HG02610 (cell line): ENCODE results near the gene TPRG1.

Experiments
- ATAC-seq: cut with Tn5 transposase; IDR thresholded peaks from one replicate; pipeline ENCODE4 v1.9.1; 2021; ENCODE audit warnings: mild to moderate bottlenecking, moderate library complexity; ENCODE audit not compliant: unreplicated experiment

Gene TPRG1

DNA sequence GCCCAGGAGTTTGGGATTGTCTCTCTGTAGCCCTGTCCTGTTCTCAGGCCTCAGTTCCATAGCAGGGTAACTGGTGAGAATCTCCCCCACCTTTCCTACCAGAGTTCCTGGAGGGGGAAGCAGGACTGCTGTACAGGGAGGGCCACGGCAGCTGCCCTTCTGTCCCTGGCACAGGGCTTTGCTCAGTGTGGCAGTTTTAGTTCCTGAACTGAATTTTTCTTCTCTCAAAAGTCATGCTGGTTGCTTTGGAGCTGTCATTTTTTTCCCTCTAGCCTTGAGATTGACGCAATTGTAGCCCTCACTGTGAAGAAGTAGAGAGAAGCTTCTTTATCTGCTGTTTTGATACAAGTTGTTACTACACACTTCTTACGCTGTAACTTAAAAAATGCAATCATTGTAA is 55.5 kb downstream of the TPRG1 start:
- no peak for ATAC-seq

- no peak for ATAC-seq
Measured at GRCh38 chr3:189229196-189229828, 57.5 kb downstream of the TPRG1 start.

GRCh38 chr3:189232790-189233189 is 61.0 kb downstream of the TPRG1 start:
- no peak for ATAC-seq

DNA sequence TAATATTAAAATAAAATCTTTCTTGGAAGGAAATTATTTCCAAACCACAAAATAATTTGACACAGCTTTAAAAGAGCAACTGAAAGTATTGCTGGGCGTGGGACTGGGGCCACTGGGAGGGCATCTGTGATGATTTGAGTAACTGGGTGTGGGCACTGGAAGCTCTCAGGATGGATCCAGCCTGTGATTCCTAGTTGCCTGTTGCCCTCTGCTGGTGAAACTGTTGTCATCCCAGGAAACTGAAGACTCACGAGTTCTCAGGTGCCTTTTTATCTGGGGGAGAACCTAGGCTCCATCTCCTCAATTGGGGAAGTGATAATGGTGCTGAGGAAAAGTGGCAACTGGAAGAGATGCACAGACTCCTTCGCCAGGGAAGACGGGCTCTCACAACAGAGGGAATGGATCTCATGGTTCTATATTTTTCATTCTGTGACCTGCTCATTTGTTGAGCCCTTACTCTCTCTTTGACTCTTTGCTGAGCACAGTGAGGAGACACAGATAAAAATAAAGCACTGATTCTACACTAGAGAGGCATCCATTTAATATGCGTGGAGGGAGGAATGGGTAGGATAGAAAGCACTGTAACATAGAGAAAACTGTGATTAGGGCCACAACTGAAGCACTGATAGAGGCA is 61.6 kb downstream of the TPRG1 start:
- ATAC-seq = no peak

- ATAC-seq = no peak
Measured at GRCh38 chr3:189235214-189235613, 63.4 kb downstream of the TPRG1 start.

GRCh38 chr3:189236352-189236751 is 64.6 kb downstream of the TPRG1 start:
- peak; percentile 55 for ATAC-seq

DNA sequence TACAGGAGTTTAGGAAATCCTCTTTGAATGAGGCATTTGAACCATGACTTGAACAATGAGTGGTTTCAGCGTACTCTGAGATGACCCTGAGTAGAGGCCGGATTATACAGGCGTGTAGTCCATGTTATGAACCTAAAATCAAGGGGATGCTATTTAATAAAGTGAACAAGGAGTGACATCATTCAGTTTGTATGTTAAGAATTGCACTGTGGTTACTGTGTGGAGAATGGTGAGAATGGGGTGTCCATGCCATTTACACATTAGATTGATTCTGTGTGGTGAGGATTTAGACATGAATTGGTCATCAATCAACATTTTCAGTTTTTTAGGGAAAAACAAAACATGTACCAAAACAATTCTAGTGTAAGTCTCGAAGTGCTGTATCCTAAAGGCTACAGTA is 65.8 kb downstream of the TPRG1 start:
- ATAC-seq = no peak

GRCh38 chr3:189238071-189238470 is 66.3 kb downstream of the TPRG1 start:
- ATAC-seq = no peak

DNA sequence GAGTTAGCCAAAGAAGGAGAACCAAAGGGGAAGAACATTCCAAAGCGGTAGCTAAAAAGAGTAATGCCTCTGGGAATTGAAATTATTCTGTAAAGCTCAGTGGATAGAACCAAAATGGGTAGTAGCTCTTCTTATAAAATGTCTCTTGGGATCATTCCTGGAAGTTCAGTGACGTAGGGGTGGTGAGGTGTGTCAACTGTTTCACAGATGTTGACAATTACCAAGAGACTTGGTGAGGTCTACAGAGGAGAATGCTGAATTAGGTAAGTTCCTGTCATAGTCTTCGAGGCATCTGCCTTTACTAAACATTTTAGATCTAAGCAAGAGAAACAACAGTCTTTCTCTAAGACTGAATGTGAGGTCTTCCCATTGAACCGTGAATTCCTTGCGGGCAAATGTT is 67.8 kb downstream of the TPRG1 start:
- ATAC-seq = no peak

DNA sequence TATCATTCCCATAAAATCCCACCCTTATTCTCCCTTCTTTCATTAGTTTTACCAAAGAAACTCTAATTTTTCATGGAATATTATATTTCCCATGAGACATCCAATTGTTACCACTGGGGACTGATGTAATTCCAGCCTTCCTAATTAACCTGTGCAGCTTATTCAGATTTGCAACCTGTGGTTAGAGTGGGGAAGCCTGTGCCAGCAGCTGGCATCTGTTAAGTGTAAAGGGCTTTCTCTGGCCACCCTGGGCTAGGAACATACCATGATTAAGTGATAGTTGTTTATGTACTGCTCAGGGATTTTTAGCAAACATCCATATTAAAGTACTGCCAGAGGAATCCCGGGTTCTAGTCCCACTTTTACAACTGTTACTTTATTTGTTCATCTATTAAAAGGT is 78.2 kb downstream of the TPRG1 start:
- ATAC-seq = no peak

DNA sequence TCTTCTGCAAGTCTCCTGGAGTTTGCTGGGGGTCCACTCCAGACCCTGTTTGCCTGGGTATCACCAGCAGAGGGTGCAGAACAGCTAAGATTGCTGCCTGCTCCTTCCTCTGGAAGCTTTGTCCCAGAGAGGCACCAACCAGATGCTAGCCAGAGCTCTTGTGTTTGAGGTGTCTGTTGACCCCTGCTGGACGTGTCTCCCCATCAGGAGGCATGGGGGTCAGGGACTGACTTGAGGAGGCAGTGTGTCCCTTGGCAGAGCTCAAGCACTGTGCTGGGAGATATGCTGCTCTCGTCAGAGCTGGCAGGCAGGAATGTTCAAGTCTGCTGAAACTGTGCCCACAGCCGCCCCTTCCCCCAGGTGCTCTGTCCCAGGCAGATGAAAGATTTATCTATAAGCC is 86.5 kb downstream of the TPRG1 start:
- ATAC-seq = no peak

DNA sequence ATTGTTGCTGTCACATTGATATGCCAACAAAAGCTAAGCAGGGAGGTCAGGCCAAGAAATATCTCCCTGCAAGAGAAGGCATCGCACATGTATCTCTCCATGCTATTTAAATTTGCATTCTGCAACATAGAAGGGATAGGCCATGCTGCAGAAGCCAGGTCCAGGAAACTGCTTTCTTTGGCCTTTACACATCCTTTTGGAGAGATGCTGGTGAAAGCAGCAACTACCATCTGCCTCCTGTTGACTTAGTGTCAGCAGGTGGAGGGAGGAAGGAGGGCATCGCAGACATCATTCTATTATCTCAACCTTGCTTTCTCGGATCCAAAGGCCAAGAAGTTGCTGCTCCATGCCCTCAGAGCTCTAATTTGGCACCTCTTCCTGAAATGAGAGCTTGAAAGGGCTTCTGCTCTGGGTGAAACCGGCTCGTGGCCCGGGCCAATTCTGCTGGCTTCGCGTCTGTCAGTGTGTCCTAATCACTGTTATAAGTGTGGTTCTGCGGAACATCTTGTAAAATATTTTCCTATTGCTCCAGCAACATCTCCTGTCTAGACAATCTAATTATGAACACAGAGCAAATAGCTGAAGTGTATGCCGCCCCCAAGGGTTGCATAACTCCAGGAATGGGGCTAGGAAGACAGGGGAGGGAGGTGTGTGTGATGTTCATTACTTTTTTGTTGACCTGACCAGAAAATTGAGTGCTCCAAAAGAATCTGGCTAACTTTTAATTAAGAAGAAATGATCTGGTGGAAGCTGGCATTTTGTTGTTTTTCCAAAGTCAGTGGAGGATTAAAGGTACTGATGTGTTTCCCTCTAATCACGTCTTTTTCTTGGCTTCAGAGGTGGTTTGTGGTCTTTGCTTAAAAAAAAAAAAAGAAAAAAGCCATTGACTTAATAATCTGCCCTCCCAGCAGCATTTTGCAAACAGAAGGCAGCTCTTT is 89.1 kb downstream of the TPRG1 start:
- ATAC-seq = no peak

GRCh38 chr3:189262746-189263145 is 91.0 kb downstream of the TPRG1 start:
- ATAC-seq = no peak

DNA sequence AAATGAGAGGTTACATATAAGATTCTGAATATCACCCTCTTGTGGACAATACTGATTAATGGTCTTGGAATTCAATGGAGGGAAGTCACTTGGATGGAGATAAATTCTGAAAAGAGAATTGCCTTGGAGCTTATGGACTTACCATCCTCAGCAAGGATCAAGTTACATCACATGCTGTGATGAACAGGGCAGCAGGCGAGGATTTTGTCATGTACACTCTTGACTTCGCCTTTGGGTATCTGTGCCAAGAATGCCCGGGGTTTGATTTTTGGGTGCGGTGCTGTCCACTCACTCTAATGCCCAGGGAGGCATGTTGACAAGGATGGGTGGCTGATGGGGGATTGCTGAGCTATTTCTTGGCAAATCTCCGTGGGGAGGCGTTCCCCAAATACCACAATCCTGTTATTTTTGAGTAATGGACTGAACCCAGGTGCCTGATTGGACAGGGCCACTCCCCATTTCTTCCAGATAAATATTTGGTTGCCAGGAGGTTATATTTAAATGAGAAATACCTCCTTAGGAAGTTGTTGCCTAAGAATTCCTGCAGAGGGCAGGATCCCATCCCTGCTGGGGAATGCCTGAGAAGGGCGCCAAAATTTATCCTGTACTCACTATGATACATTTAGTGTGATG is 96.3 kb downstream of the TPRG1 start:
- ATAC-seq = no peak

DNA sequence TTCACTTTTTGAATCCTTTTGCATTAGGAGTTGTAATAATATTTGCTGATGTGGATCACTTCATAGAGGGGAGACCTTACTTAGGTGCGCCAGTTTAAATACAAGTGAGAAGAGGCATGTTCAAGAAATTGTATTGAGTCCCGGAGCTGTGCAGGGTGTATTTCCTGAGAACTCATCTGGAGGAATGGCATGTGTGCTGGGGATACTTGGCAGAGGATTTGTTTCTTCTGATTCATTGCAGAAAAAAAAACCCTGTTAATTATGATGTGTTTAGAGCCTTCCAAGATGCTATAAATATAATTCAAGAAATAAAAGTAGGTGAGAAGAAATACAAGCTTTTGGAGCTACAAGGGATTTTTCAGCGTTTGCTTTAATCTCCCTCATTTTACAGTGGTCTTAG is 97.6 kb downstream of the TPRG1 start:
- no peak for ATAC-seq

- ATAC-seq = peak; percentile 61
Measured at GRCh38 chr3:189270248-189270832, 98.6 kb downstream of the TPRG1 start.

DNA sequence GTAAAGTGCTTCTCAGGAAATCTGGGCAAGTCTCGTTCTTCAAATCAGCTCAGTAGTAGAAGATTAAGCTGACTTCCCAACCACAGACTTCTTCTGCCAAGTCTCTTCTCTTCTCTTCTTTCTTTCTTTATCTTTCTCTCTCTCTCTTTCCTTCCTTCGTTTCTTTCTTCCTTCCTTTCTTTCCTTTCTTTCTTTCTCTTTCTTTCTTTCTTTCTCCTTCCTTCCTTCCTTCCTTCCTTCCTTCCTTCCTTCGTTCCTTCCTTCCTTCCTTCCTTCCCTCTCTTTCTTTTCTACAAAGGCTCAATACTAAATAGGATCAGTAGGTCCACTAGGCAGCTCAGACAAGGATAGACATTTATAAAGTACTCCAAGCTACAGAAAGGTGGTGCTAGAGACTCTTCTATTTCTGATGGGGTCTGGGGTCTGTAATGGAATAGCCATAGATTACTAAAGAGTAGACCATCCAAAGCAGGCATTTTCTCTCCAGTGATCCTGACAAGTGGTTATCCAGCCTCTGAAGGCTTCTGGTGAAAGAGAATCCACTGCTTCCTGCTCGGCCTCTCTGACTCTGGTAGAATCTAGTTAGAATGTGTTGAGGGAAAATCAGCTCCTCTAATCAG is 100.8 kb downstream of the TPRG1 start:
- no peak for ATAC-seq

DNA sequence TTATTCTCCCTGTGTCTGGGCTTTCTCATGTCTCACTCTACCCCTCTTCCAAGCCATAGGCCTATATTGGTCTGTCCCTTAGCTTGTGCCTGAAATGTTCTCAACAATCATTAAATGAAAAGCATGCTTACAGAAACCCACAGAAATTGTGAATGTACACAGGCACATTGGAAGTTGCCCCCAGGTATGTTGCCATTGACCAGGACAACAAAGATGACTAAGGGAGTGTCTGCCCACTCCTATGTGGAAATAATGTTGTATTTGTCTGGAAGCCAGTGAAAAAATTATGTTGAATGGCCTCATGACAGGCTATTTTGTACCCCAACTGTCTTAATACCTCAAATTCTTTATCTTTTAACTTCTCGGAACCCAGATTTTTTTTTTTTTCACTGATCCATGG is 102.0 kb downstream of the TPRG1 start:
- no peak for ATAC-seq

DNA sequence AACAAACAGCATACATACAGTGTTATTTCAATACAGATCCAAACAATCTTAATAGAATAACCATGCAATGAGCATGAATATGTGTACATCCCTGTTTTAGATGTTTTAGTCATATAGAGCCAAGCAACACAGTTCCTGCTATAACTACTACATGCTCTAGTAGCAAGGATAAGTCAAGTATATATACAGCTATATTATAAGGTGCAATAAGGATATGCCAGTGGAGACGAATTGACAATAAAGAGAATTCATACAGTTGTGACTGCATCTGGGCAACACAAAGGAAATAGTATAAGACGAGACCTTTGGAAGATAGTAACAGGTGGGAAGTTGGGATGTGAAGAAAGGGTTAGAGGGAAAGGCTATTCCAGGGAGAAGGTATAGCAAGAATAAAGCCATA is 103.4 kb downstream of the TPRG1 start:
- ATAC-seq = no peak

GRCh38 chr3:189275852-189276251 is 104.1 kb downstream of the TPRG1 start:
- no peak for ATAC-seq
